Gastroesophageal sphincter (tissue), 4 donors: ENCODE measurements around the gene CDK14. TPM values are rescaled to one million over a fixed set of nuclear protein-coding genes. Genes with fewer than 3 reads are reported as not detected.
"Not testable (repeated sequence)": the region's sequence is repeated elsewhere in the genome, so short reads cannot be mapped to it uniquely, and the experiment has no call there.

Experiments used
- ATAC-seq: fragments of 150-250 bp; one replicate; pipeline ENCODE4 v1.9.1; 2016; ENCODE audit warnings: mild to moderate bottlenecking, moderate library complexity
- H3K27ac ChIP-seq, 4 donors: fragments of 200-600 bp; sonication (generic) in 3 of 4; 1 replicate in 3 of 4; 2 replicates in 1 of 4; pipeline ENCODE4 v1.5.1; 2016 to 2019
- H3K27me3 ChIP-seq: fragments of 200-600 bp; sonication (generic); one replicate; pipeline ENCODE4 v1.5.1; 2019
- H3K36me3 ChIP-seq, 2 donors: fragments of 200-600 bp; sonication (generic); one replicate each; pipeline ENCODE4 v1.5.1; 2019; ENCODE audit warnings: control low read depth in 1 of 2
- H3K4me1 ChIP-seq, 3 donors: fragments of 200-600 bp; sonication (generic); 1 replicate in 2 of 3; 2 replicates in 1 of 3; pipeline ENCODE4 v1.5.1; 2016 to 2019; ENCODE audit warnings: control low read depth in 2 of 3
- H3K4me3 ChIP-seq, 2 donors: fragments of 200-600 bp; sonication (generic); one replicate each; pipeline ENCODE4 v1.5.1; 2019; ENCODE audit warnings: mild to moderate bottlenecking in 1 of 2, moderate library complexity in 1 of 2
- H3K9me3 ChIP-seq, 3 donors: fragments of 200-600 bp; sonication (generic); one replicate each; pipeline ENCODE4 v1.5.1; 2017 to 2019; ENCODE audit warnings: control low read depth in 2 of 3
- EP300 ChIP-seq: sonication (generic); formaldehyde crosslinking; IDR thresholded peaks from one replicate; pipeline ENCODE4 v1.6.1; 2017; ENCODE audit warnings: antibody characterized with exemption, mild to moderate bottlenecking
- POLR2A ChIP-seq, 2 donors: fragments of 450-650 bp; IDR thresholded peaks; one replicate each; pipeline ENCODE4 v1.6.1; 2017; ENCODE audit warnings: antibody characterized with exemption in 2 of 2, mild to moderate bottlenecking in 2 of 2, moderate library complexity in 1 of 2
- POLR2AphosphoS5 ChIP-seq: sonication (generic); formaldehyde crosslinking; IDR thresholded peaks from one replicate; pipeline ENCODE4 v1.6.1; 2017; ENCODE audit warnings: antibody characterized with exemption
- WGBS, 2 donors: methylation state at CpG; one replicate each; pipeline ENCODE4 v1.1.5; 2018; ENCODE audit warnings: low coverage in 1 of 2; 5-methylcytosine and 5-hydroxymethylcytosine counted together
- total RNA-seq, 4 donors: library from RNA; depleted of rRNA; stranded (reverse); fragments of >200 nt; gene quantifications; one replicate each; pipeline ENCODE4 v1.1.0, GENCODE V29; 2016
- TF ChIP-seq, protein P1 (sequence below), 4 experiments: fragments of 200-600 bp in 2 of 4; fragments of 450-650 bp in 2 of 4; sonication (generic) in 1 of 4; IDR thresholded peaks; one replicate each; pipeline ENCODE4 v1.5.1; 2017 to 2019; ENCODE audit warnings: antibody characterized with exemption in 4 of 4, mild to moderate bottlenecking in 2 of 4, moderate library complexity in 2 of 4

The CDK14 gene
- total RNA-seq, 4 donors from 2014 or later: 14.8 to 28.7 (median 18.4) TPM

- no peaks in the 10 kb centered on the region for H3K4me1 ChIP-seq
- H3K27ac ChIP-seq: no peak overlapping the region
- TF ChIP-seq POLR2A (IDR thresholded peaks at IDR 0.05) (no peak), EP300 (no peak), POLR2AphosphoS5 (no peak)
- TF ChIP-seq, protein P1, sequence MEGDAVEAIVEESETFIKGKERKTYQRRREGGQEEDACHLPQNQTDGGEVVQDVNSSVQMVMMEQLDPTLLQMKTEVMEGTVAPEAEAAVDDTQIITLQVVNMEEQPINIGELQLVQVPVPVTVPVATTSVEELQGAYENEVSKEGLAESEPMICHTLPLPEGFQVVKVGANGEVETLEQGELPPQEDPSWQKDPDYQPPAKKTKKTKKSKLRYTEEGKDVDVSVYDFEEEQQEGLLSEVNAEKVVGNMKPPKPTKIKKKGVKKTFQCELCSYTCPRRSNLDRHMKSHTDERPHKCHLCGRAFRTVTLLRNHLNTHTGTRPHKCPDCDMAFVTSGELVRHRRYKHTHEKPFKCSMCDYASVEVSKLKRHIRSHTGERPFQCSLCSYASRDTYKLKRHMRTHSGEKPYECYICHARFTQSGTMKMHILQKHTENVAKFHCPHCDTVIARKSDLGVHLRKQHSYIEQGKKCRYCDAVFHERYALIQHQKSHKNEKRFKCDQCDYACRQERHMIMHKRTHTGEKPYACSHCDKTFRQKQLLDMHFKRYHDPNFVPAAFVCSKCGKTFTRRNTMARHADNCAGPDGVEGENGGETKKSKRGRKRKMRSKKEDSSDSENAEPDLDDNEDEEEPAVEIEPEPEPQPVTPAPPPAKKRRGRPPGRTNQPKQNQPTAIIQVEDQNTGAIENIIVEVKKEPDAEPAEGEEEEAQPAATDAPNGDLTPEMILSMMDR (IDR thresholded peaks at IDR 0.05): no peak
- ATAC-seq: peak; percentile 27
- WGBS, 2 donors: 58 to 88% methylated on average over 5 to 6 of the region's 7 CpGs
- no peaks in the 10 kb centered on the region for H3K9me3 ChIP-seq
- no peaks in the 10 kb centered on the region for H3K36me3 ChIP-seq
- no peak overlapping the region for H3K4me3 ChIP-seq
- no peaks in the 10 kb centered on the region for H3K27me3 ChIP-seq
Measured at GRCh38 chr7:90766814-90767564, 170.9 kb downstream of the CDK14 start.

DNA sequence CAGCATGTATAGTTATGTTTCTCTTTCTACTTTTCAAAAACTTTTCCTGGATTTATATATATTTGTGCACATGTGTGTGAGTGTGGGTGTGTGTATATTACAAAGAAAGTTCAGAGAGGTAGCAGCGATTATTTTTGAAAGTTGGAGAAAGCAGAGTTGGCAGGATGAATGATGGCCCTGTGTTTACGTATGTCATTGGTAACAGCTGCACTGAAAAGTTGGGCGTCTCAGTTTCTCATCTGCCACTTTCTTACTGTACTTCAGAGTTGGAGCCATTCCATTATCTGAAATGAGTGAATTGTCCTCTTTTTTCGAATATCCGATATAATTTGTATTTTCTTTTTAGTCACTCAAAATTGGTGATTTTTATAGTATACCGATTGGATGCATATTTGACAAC lies 172.2 kb downstream of the CDK14 start:
- no peak overlapping the region for H3K27ac ChIP-seq
- no peak overlapping the region for H3K4me3 ChIP-seq
- H3K9me3 ChIP-seq: no peaks in the 10 kb centered on the region
- H3K36me3 ChIP-seq: no peaks in the 10 kb centered on the region
- H3K27me3 ChIP-seq: no peaks in the 10 kb centered on the region
- 80 to 85% methylated on average over 6 of the region's 6 CpGs for WGBS, 2 donors
- H3K4me1 ChIP-seq: no peaks in the 10 kb centered on the region
- TF ChIP-seq POLR2AphosphoS5: no peak
- TF ChIP-seq, protein P1 (IDR thresholded peaks at IDR 0.05): no peak
- no peak for TF ChIP-seq POLR2A (IDR thresholded peaks at IDR 0.05)
- TF ChIP-seq EP300: no peak
- no peak for ATAC-seq

DNA sequence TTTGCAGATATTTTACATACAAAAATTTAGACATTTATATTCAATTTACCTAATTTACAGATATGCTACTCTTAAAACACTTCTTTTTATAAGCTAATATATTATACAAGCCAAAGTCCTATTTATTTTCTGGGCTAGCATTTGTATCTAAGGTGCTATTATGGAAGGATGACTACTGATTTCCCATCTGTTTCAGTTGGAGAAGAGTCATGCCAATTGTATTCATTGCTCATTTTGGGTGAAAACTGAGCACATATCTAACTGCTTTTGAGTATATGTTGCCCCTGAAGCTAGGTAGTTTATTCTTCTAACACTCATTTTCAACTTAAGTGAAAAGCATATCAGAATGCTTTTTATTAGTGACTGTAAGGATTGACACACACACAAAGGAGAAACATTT lies 172.9 kb downstream of the CDK14 start:
- Histone ChIP-seq H3K9me3 (no peaks in the 10 kb centered on the region), H3K36me3 (no peaks in the 10 kb centered on the region), H3K4me3 (no peak overlapping the region), H3K27ac (no peak overlapping the region), H3K27me3 (no peaks in the 10 kb centered on the region), H3K4me1 (no peaks in the 10 kb centered on the region)
- TF ChIP-seq POLR2A (IDR thresholded peaks at IDR 0.05) (no peak), EP300 (no peak), POLR2AphosphoS5 (no peak)
- TF ChIP-seq, protein P1 (IDR thresholded peaks at IDR 0.05): no peak
- ATAC-seq: no peak

DNA sequence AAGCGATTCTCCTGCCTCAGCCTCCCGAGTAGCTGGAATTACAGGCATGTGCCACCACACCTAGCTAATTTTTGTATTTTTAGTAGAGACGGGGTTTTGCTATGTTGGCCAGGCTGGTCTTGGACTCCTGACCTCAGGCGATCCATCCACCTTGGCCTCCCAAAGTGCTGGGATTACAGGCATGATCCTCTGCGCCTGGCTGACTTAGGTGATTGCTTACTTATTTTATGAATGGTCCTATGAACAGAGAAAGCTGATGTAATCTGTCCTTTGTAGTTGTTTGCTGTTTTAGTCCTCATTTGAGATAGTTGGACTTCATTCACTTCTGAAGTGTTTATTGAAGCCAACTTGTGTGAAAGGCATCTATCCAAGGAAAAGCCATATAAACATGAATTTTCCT lies 173.4 kb downstream of the CDK14 start:
- H3K4me1 ChIP-seq, H3K36me3 ChIP-seq, ATAC-seq, H3K27ac ChIP-seq, H3K9me3 ChIP-seq, H3K4me3 ChIP-seq, H3K27me3 ChIP-seq: not testable (repeated sequence)
- 95 to 100% methylated on average over 1 to 4 of the region's 5 CpGs for WGBS, 2 donors

DNA sequence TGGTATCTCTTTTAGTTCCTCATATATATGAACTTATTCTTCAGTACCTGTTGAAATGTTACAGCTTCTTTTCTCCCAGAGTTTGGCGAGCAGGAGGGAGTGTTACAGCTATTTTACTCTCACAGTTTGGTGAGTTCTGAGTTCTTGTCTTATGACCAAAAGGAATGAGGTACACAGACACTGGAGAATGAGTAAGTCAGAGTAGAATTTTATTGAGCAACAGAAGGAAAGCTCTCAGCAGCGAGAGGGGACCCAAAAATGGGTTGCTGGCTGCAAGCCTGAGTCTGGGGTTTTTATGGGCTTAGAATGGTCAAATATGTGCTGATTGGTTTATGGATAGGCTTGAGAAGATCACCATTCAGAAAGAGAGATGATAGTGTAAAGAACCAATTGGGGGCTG lies 175.2 kb downstream of the CDK14 start:
- H3K36me3 ChIP-seq: no peaks in the 10 kb centered on the region
- WGBS, 2 donors: 75 to 86% methylated on average over 1 to 2 of the region's 2 CpGs
- H3K4me1 ChIP-seq: no peaks in the 10 kb centered on the region
- no peak overlapping the region for H3K4me3 ChIP-seq
- no peak overlapping the region for H3K27ac ChIP-seq
- H3K9me3 ChIP-seq: no peaks in the 10 kb centered on the region
- TF ChIP-seq EP300 (no peak), POLR2A (IDR thresholded peaks at IDR 0.05) (no peak), POLR2AphosphoS5 (no peak)
- TF ChIP-seq, protein P1 (IDR thresholded peaks at IDR 0.05): no peak
- no peaks in the 10 kb centered on the region for H3K27me3 ChIP-seq
- ATAC-seq: no peak
